HL-60 (cell line): ENCODE measurements around the gene CLSTN3.

Source experiments
- DNase-seq, 2 experiments: peaks; one replicate each; pipeline ENCODE4 v3.0.0-alpha.2; 2010 to 2020; ENCODE audit warnings: low read depth in 1 of 2, low spot score in 1 of 2
- H3K27ac ChIP-seq: fragments of 250-450 bp; sonication (Bioruptor Pico); replicated peaks from 2 replicates; pipeline ENCODE4 v1.5.1; 2020; ENCODE audit warnings: mild to moderate bottlenecking, moderate library complexity
- H3K27me3 ChIP-seq: fragments of 250-450 bp; sonication (Bioruptor Pico); 2 replicates; pipeline ENCODE4 v1.5.1; 2021; ENCODE audit warnings: mild to moderate bottlenecking, moderate library complexity; ENCODE audit not compliant: insufficient read depth, poor library complexity, severe bottlenecking
- H3K4me3 ChIP-seq: replicated peaks from 2 replicates; pipeline ENCODE4 v1.5.1; 2011; ENCODE audit warnings: mild to moderate bottlenecking, control low read depth, low read length; ENCODE audit not compliant: insufficient read depth
- CTCF ChIP-seq: IDR thresholded peaks from one replicate; pipeline ENCODE4 v1.5.1; 2011; ENCODE audit warnings: low read length, control low read depth, inconsistent platforms; ENCODE audit not compliant: insufficient read depth
- GABPA ChIP-seq: IDR thresholded peaks from 2 replicates; pipeline ENCODE4 v1.6.1; 2012; ENCODE audit warnings: low read depth
- POLR2AphosphoS5 ChIP-seq: IDR thresholded peaks from 2 replicates; pipeline ENCODE4 v1.6.1; 2012; ENCODE audit warnings: low read depth
- REST ChIP-seq: IDR thresholded peaks from 2 replicates; pipeline ENCODE4 v1.6.1; 2012; ENCODE audit warnings: low read depth; ENCODE audit not compliant: insufficient replicate concordance
- SPI1 ChIP-seq: IDR thresholded peaks from 2 replicates; pipeline ENCODE4 v1.6.1; 2012; ENCODE audit warnings: low read depth, mild to moderate bottlenecking, borderline replicate concordance

The CLSTN3 gene

GRCh38 chr12:7137908-7138307, 7.7 kb downstream of the CLSTN3 start:
- no peaks in the 10 kb centered on the region for H3K27me3 ChIP-seq
- no peak overlapping the region for H3K4me3 ChIP-seq
- no peak for DNase-seq
- no peak overlapping the region for H3K27ac ChIP-seq
- no peak for TF ChIP-seq POLR2AphosphoS5
- no peak for TF ChIP-seq REST
- TF ChIP-seq GABPA = no peak
- TF ChIP-seq SPI1 = no peak
- TF ChIP-seq CTCF = no peak

GRCh38 chr12:7139200-7139599, 9.0 kb downstream of the CLSTN3 start:
- TF ChIP-seq REST = no peak
- TF ChIP-seq GABPA = no peak
- TF ChIP-seq SPI1 = no peak
- TF ChIP-seq POLR2AphosphoS5 = no peak
- no peak for TF ChIP-seq CTCF
- no peak for DNase-seq
- Histone ChIP-seq H3K4me3 (no peak overlapping the region), H3K27ac (no peak overlapping the region), H3K27me3 (no peaks in the 10 kb centered on the region)

- no peak overlapping the region for H3K4me3 ChIP-seq
- H3K27me3 ChIP-seq = no peaks in the 10 kb centered on the region
- no peak overlapping the region for H3K27ac ChIP-seq
- no peak for TF ChIP-seq GABPA
- no peak for DNase-seq
Measured at GRCh38 chr12:7141351-7142005, 11.3 kb downstream of the CLSTN3 start.

- TF ChIP-seq CTCF (peak; percentile 72), POLR2AphosphoS5 (no peak)
- H3K27ac ChIP-seq = no peak overlapping the region
- no peak overlapping the region for H3K4me3 ChIP-seq
- peak in 1 of 2 experiments; percentile 66 for DNase-seq
- no peaks in the 10 kb centered on the region for H3K27me3 ChIP-seq
Measured at GRCh38 chr12:7142056-7142644, 12.0 kb downstream of the CLSTN3 start.
